Stimulated activated CD4-positive, alpha-beta T cell treated with anti-CD3 and anti-CD28 coated beads, Interleukin-12 subunit alpha, Interleukin-12 subunit beta, amount 100 ng/mL, for 24 hours (primary cell): ENCODE results near the gene RBM44.

Experiments
- DNase-seq, 2 experiments: peaks; one replicate each; pipeline ENCODE4 v3.0.0-alpha.2; 2020; ENCODE audit warnings: low read depth in 2 of 2

RBM44 gene

GRCh38 chr2:237886685-237887481 lies 88.3 kb downstream of the RBM44 start:
- no peak for DNase-seq

DNA sequence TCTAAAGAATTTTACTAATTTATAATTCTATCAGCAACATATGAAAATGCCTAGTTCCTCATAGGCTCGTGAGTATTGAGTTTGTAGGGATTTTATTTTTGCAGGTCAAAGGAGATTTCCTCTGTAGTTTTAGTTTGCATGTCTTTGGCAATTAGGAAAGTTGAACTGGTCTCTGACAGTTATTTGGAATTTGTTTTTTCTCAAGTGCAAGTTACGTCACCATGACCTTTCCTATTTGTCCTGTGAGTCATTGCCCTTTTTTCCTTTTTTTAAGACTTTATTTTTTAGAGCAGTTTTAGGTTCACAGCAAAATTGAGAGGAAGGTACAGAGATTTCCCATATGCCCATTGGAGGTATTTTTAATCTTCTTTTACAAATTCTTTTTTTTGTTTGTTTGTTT lies 89.8 kb downstream of the RBM44 start:
- no peak for DNase-seq

DNA sequence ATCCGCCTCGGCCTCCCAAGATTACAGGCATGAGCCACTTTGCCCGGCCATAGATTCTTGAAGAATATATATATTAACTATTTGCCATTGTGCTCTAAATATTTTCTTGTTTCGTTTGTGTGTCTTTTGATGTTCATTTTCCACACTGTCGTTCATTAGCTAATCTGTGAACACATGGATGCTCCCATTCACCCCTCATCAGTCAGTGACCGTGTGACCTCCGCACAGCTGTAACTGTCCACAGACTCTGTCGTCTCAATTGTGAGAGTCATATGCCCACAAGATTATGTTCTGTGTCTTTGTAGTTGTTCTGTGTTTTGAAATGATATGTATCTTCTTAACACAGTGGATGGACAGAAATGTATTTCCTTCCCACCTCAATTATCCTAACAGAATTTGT lies 90.4 kb downstream of the RBM44 start:
- DNase-seq: no peak

- DNase-seq: no peak
Observed at GRCh38 chr2:237889811-237890210, 91.2 kb downstream of the RBM44 start.
